Activated CD4-positive, alpha-beta T cell treated with anti-CD3 and anti-CD28 coated beads for 1 hour (primary cell): Measurements from ENCODE around the gene FANCI.

Source experiments
- DNase-seq: peaks from one replicate; pipeline ENCODE4 v3.0.0-alpha.2; 2020

FANCI gene

GRCh38 chr15:89308236-89308635 lies 64.5 kb downstream of the FANCI start:
- no peak for DNase-seq

- DNase-seq, result no peak
These were observed 66.2 kb downstream of the FANCI start for GRCh38 chr15:89309993-89310392.

GRCh38 chr15:89315375-89315929 lies 71.7 kb downstream of the FANCI start:
- DNase-seq, result no peak

GRCh38 chr15:89316504-89316903 lies 72.7 kb downstream of the FANCI start:
- no peak for DNase-seq

- DNase-seq, result no peak
These were observed 73.5 kb downstream of the FANCI start for GRCh38 chr15:89317186-89317720.

- no peak for DNase-seq
These were observed 75.9 kb downstream of the FANCI start for GRCh38 chr15:89319678-89320077.

- DNase-seq, result no peak
These were observed 76.4 kb downstream of the FANCI start for GRCh38 chr15:89320200-89320599.

- DNase-seq, result no peak
These were observed 78.0 kb downstream of the FANCI start for GRCh38 chr15:89321521-89322410.

- no peak for DNase-seq
These were observed 79.0 kb downstream of the FANCI start for GRCh38 chr15:89322822-89323221.

GRCh38 chr15:89323825-89324224 lies 80.0 kb downstream of the FANCI start:
- no peak for DNase-seq

- no peak for DNase-seq
These were observed 81.4 kb downstream of the FANCI start for GRCh38 chr15:89325039-89325803.

- no peak for DNase-seq
These were observed 82.5 kb downstream of the FANCI start for GRCh38 chr15:89326316-89326715.

GRCh38 chr15:89327113-89327512 lies 83.3 kb downstream of the FANCI start:
- no peak for DNase-seq

GRCh38 chr15:89328398-89329254 lies 84.8 kb downstream of the FANCI start:
- no peak for DNase-seq

GRCh38 chr15:89329329-89330084 lies 85.7 kb downstream of the FANCI start:
- DNase-seq, result no peak

GRCh38 chr15:89330119-89330518 lies 86.3 kb downstream of the FANCI start:
- DNase-seq, result no peak

GRCh38 chr15:89330881-89331595 lies 87.3 kb downstream of the FANCI start:
- no peak for DNase-seq

- no peak for DNase-seq
These were observed 88.7 kb downstream of the FANCI start for GRCh38 chr15:89332446-89332845.

GRCh38 chr15:89333011-89333860 lies 89.5 kb downstream of the FANCI start:
- DNase-seq, result no peak

GRCh38 chr15:89333959-89334509 lies 90.3 kb downstream of the FANCI start:
- no peak for DNase-seq
